Endothelial cell (in vitro differentiated cells): ENCODE data around the gene PPP3CA. TPM values are rescaled to one million over a fixed set of nuclear protein-coding genes. Genes with fewer than 3 reads are reported as not detected.

Source experiments
- DNase-seq: peaks from one replicate; pipeline ENCODE4 v3.0.0; 2021; ENCODE audit warnings: low spot score
- H3K27ac Mint-ChIP-seq: one replicate; pipeline ENCODE4 v1.8.0; 2021; ENCODE audit warnings: mixed read lengths, inconsistent platforms; ENCODE audit not compliant: unreplicated experiment
- H3K27me3 Mint-ChIP-seq: one replicate; pipeline ENCODE4 v1.8.0; 2021; ENCODE audit warnings: mild to moderate bottlenecking, moderate library complexity, mixed read lengths, inconsistent platforms; ENCODE audit not compliant: unreplicated experiment
- H3K36me3 Mint-ChIP-seq: one replicate; pipeline ENCODE4 v1.8.0; 2021; ENCODE audit warnings: mild to moderate bottlenecking, low read depth, mixed read lengths, inconsistent platforms; ENCODE audit not compliant: unreplicated experiment
- H3K4me1 Mint-ChIP-seq: one replicate; pipeline ENCODE4 v1.8.0; 2021; ENCODE audit warnings: mild to moderate bottlenecking, mixed read lengths, inconsistent platforms; ENCODE audit not compliant: unreplicated experiment
- H3K4me3 Mint-ChIP-seq: one replicate; pipeline ENCODE4 v1.8.0; 2021; ENCODE audit warnings: mild to moderate bottlenecking, mixed read lengths, inconsistent platforms; ENCODE audit not compliant: unreplicated experiment
- H3K9me3 Mint-ChIP-seq: one replicate; pipeline ENCODE4 v1.8.0; 2021; ENCODE audit warnings: mixed read lengths, inconsistent platforms; ENCODE audit not compliant: unreplicated experiment
- total RNA-seq: library from RNA; stranded (reverse); fragmentation: NEBNext Ultra II Directional; extraction: Animal tissue kit (Norgen Biotek cat#: 25700); gene quantifications from one replicate; pipeline ENCODE4 v1.2.1, GENCODE V29; 2021; ENCODE audit not compliant: unreplicated experiment
- TF ChIP-seq, protein P1 (sequence below): fragments of 200-600 bp; sonication (generic); IDR thresholded peaks from one replicate; pipeline ENCODE4 v1.5.0; 2021; ENCODE audit warnings: antibody characterized with exemption; ENCODE audit not compliant: unreplicated experiment

Gene PPP3CA
- total RNA-seq, 1 donor from 2014 or later: 60.5 TPM

DNA sequence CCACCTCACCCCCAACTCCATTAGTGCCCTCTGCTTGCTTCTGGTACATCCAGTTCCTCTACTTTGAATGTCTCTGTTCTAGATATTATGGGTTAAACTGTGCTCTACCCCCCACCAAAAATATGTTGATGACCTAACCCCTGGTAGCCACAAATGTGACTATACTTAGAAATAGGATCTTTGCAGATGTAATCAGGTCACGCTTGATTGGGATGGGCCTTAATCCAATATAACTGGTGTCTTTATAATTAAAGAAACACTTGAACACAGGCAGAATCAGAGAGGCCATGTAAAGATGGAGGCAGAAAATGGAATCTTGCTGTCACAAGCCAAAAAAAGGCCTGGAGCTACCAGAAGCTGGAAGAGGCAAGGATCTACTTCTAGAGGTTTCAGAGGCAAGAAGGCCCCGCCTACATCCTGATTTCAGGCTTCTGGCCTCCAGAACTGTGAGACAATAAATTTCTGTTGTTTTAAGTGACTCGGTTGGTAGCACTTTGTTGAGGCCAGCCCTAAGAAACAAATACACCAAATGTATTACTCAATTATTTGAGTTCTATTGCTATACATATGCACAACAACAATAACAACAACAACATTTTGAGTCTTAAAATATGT, 220.0 kb downstream of the PPP3CA start:
- DNase-seq: no peak
- H3K27ac Mint-ChIP-seq: no peak overlapping the region
- TF ChIP-seq, protein P1, sequence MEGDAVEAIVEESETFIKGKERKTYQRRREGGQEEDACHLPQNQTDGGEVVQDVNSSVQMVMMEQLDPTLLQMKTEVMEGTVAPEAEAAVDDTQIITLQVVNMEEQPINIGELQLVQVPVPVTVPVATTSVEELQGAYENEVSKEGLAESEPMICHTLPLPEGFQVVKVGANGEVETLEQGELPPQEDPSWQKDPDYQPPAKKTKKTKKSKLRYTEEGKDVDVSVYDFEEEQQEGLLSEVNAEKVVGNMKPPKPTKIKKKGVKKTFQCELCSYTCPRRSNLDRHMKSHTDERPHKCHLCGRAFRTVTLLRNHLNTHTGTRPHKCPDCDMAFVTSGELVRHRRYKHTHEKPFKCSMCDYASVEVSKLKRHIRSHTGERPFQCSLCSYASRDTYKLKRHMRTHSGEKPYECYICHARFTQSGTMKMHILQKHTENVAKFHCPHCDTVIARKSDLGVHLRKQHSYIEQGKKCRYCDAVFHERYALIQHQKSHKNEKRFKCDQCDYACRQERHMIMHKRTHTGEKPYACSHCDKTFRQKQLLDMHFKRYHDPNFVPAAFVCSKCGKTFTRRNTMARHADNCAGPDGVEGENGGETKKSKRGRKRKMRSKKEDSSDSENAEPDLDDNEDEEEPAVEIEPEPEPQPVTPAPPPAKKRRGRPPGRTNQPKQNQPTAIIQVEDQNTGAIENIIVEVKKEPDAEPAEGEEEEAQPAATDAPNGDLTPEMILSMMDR: no peak
- peaks cover 5% of the 10 kb centered on the region for H3K4me1 Mint-ChIP-seq
- H3K27me3 Mint-ChIP-seq: no peaks in the 10 kb centered on the region
- H3K36me3 Mint-ChIP-seq: no peaks in the 10 kb centered on the region
- H3K9me3 Mint-ChIP-seq: no peaks in the 10 kb centered on the region
- H3K4me3 Mint-ChIP-seq: no peak overlapping the region

DNA sequence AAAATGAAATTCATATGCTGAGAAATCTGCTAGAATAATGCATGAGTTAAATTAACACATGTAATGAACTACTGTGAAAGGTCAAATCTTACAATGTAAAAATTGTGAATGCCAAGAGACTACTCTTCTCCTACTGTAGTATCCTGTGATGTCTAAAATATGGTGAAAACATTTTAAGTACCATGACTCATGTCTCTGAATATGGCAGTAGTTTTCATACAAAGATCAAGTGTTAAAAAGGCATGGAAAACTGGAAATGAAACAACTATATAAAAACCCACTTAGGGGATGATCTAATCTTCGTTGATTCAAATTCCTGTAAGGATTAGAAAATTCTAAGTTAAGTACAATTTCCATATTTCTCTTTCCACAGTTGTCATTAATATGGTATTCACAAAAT, 221.3 kb downstream of the PPP3CA start:
- H3K36me3 Mint-ChIP-seq: no peaks in the 10 kb centered on the region
- no peak overlapping the region for H3K4me3 Mint-ChIP-seq
- TF ChIP-seq, protein P1: no peak
- H3K27me3 Mint-ChIP-seq: no peaks in the 10 kb centered on the region
- no peaks in the 10 kb centered on the region for H3K9me3 Mint-ChIP-seq
- no peak for DNase-seq
- no peak overlapping the region for H3K27ac Mint-ChIP-seq
- H3K4me1 Mint-ChIP-seq: peaks cover 5% of the 10 kb centered on the region

DNA sequence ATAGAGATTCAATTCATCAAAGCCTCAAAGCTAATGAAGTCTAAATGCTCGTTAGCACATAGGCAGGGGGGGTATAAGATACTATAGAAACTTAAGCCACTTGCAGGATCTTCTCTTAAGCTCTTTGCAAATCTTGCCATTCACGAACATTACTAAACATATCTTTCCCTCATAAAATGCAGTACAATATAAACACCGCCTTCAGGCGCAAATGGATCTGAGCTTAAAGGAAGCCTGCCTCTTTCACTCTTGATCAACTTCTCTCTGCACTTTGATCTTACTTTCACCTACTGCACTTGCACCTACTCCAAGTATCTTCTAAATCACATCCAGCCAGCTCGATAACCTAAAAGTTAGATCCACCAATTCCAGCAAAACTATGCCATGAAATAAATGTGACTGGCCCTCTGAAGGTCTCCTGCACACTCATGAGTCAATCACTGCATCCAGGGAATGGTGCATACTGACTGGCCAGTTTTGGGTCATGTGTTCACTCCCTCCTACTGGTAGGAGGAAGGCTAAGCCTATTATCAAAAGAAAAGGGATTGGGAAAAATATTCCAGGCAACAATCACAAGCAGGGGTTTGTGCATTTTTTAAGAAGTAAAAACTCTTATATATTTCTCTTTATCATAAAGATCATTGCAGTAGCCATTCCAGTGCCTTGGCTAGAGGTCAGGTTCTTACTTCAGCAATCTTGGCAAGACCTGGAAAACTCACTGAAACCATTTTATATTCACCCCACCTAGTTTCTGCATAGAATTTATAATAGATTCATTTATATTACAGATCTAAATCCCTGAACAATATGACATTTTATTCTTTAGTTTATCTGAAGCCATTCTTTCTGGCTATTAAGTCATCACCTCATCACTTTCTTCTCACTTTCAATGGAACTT, 222.0 kb downstream of the PPP3CA start:
- H3K36me3 Mint-ChIP-seq: no peaks in the 10 kb centered on the region
- DNase-seq: no peak

DNA sequence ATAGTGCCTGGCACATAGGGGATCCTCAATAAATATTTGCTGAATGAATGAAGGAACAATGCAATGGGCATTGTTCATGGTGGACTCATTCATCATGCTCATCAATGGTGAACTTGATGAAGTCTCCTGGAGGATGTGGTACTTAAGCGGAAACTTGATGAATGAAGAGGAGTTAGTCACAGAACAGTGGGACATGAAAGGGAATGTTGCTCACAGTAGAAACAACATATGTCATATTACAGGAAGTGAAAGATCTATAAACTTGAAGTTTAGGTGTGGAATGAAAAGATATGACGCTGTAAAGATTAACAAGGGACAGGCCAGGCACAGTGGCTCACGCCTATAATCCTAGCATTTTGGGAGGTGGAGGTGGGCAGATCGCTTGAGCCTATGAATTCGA, 224.1 kb downstream of the PPP3CA start:
- Mint-ChIP-seq H3K4me1 (peaks cover 5% of the 10 kb centered on the region), H3K27ac (no peak overlapping the region)

More for the DNA sequence above, 222.0 kb downstream of the PPP3CA start:
- H3K27me3 Mint-ChIP-seq: no peaks in the 10 kb centered on the region
- peaks cover 5% of the 10 kb centered on the region for H3K4me1 Mint-ChIP-seq
- TF ChIP-seq, protein P1: no peak
- H3K27ac Mint-ChIP-seq: no peak overlapping the region
- no peaks in the 10 kb centered on the region for H3K9me3 Mint-ChIP-seq
- no peak overlapping the region for H3K4me3 Mint-ChIP-seq

More for the DNA sequence above, 224.1 kb downstream of the PPP3CA start:
- Mint-ChIP-seq H3K36me3 (no peaks in the 10 kb centered on the region), H3K9me3 (no peaks in the 10 kb centered on the region), H3K27me3 (no peaks in the 10 kb centered on the region), H3K4me3 (no peak overlapping the region)
- DNase-seq: no peak
- TF ChIP-seq, protein P1: no peak
